Astrocyte of the spinal cord (primary cell): ENCODE measurements around the gene PSMB3.
A peak's percentile ranks its signal among the peaks of the same experiment; 100 is the strongest.

Experiments
- DNase-seq: peaks from one replicate; pipeline ENCODE4 v3.0.0; 2011; ENCODE audit warnings: low read depth, low spot score
- H3K4me3 ChIP-seq: 2 replicates; pipeline ENCODE4 v1.5.1; 2011; ENCODE audit warnings: low read depth, mild to moderate bottlenecking, low read length, moderate library complexity
- in situ Hi-C: cut with HindIII; loops from 2 replicates; pipeline ENCODE4 v1.10.0; 2017; ENCODE audit warnings: low sequenced_read_pairs
- TF ChIP-seq, protein P1 (sequence below): IDR thresholded peaks from 2 replicates; pipeline ENCODE4 v1.5.1; 2012; ENCODE audit warnings: low read depth, mild to moderate bottlenecking, low read length, inconsistent platforms

Gene PSMB3

GRCh38 chr17:38750312-38751121, 2.0 kb upstream of the PSMB3 start:
- TF ChIP-seq, protein P1, sequence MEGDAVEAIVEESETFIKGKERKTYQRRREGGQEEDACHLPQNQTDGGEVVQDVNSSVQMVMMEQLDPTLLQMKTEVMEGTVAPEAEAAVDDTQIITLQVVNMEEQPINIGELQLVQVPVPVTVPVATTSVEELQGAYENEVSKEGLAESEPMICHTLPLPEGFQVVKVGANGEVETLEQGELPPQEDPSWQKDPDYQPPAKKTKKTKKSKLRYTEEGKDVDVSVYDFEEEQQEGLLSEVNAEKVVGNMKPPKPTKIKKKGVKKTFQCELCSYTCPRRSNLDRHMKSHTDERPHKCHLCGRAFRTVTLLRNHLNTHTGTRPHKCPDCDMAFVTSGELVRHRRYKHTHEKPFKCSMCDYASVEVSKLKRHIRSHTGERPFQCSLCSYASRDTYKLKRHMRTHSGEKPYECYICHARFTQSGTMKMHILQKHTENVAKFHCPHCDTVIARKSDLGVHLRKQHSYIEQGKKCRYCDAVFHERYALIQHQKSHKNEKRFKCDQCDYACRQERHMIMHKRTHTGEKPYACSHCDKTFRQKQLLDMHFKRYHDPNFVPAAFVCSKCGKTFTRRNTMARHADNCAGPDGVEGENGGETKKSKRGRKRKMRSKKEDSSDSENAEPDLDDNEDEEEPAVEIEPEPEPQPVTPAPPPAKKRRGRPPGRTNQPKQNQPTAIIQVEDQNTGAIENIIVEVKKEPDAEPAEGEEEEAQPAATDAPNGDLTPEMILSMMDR = no peak
- no peak for DNase-seq
- H3K4me3 ChIP-seq = peak overlapping the region; percentile 99
- in situ Hi-C loops = no loop called here

DNA sequence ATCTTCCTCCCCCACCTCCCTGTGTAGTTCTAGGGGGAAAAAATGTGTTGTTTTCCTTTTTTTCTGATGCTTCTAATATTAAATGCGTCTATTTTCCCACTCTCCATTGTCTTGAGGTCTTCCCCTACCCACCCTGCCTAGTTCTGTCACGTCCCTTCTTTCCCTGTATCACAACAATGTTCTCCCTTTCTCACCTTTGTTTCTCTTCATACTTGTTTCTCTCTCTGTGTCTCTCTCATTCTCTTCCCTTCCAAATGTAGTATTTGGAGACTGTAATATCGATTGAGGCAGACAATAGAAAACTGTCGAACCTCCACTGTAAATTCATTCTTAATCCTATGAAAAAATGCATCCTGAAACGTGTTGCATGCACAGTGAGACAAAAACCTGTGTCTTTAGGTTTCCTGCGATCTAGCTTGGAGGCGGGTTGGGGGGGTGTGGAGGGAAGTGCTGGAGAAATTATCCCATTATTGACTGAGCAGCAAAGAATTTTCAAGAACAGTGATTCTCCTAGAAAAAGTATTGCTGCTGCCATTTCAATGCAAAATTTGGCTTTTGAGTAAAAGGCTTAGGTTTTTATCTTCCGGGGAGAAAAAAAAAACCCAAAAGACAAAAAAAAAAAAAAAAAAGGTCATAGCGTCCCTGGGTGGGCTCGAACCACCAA, 1.3 kb upstream of the PSMB3 start:
- peak overlapping the region; percentile 99 for H3K4me3 ChIP-seq
- peak; percentile 60 for DNase-seq
- TF ChIP-seq, protein P1 = no peak
- in situ Hi-C loops = no loop called here

DNA sequence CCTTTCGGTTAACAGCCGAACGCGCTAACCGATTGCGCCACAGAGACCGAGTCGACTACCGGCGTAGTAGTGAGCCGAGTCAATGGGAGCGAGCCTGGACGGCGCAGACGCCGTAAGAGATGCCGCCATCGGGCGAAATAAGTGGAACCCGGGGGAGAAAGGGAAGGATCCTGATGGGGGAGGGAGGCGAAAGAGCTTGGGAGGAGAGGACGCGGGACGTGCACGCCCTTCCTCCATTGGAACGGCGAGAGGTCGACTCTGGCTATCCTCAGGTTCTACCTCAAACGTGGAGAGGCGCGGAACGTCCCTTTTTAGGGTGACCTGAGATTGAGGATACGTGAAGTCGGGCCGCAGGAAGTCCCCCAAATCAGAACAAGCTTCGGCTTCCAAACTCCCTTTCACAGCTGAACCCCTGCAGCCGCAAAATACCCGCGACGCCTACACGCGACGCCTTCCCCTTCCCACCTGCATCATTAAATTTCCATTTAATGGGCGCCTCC, 683 bp upstream of the PSMB3 start:
- in situ Hi-C loops = no loop called here
- peak overlapping the region; percentile 99 for H3K4me3 ChIP-seq

DNA sequence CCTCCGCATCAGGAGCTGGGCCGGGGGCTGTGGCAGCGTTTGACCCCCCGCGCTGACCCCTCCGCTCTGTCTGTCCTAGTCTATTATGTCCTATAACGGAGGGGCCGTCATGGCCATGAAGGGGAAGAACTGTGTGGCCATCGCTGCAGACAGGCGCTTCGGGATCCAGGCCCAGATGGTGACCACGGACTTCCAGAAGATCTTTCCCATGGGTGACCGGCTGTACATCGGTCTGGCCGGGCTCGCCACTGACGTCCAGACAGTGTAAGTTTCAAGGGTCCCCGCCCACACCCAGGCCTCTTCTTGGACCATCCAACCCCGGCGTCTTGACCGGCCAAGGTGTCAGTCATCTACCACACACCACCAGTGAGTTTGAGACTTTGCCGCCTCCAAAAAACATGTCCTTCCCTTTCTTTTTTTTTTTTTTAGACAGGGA, 548 bp downstream of the PSMB3 start:
- in situ Hi-C loops = no loop called here
- peak overlapping the region; percentile 99 for H3K4me3 ChIP-seq
- DNase-seq = no peak
- TF ChIP-seq, protein P1 = no peak

More for the DNA sequence above, 683 bp upstream of the PSMB3 start:
- DNase-seq = peak; percentile 87
- TF ChIP-seq, protein P1 = no peak

DNA sequence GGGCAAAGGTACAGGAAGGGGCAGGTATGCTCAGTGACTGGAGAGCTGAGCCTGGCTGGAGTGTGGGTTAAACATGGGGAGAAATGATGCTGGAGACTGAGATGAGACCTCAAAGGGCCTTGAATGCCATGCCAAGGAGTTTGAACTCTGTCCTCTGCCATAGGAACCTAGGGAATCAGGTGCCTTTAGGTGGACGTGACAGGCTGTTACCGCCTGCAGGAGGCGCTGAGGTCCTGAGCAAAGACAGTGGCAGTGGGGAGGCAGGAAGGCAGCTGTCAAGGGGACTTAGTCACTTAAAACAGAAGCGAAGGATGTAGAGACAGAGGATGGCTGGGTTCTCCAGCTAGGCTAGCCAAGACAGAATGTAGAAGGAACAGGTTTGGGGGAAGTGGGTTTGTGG, 9.1 kb downstream of the PSMB3 start:
- peak; percentile 23 for DNase-seq
- H3K4me3 ChIP-seq = no peak overlapping the region
- in situ Hi-C loops = no loop called here
- TF ChIP-seq, protein P1 = peak; percentile 52

DNA sequence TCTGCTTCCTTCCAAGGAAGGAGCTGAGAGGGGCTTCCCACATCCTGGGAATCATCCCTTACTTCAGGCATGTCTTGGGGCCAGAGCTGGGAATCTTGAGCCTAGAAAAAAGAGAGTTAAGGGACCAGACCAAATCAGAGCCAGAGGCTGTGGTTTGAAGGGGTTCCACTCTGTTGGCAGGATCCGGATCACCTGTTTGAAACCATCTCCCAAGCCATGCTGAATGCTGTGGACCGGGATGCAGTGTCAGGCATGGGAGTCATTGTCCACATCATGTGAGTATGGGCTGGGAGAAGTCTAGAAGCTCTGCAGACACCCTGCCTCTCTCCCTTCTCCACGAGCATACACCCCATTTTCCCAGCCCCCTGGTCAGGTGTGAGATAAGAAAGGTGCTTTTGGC, 9.7 kb downstream of the PSMB3 start:
- TF ChIP-seq, protein P1 = no peak
- in situ Hi-C loops = no loop called here
- no peak overlapping the region for H3K4me3 ChIP-seq
- no peak for DNase-seq
